ENCODE measurements around the gene NUDT13. TPM values are rescaled to one million over a fixed set of nuclear protein-coding genes. Genes with fewer than 3 reads are reported as not detected.

NUDT13 gene
- total and polyA plus RNA-seq, 9 of the 15 experiments (the other 6 are each of a cell fraction or from before 2014, with no cell fraction given): 4.7 to 11.1 (median 5.6) TPM

DNA sequence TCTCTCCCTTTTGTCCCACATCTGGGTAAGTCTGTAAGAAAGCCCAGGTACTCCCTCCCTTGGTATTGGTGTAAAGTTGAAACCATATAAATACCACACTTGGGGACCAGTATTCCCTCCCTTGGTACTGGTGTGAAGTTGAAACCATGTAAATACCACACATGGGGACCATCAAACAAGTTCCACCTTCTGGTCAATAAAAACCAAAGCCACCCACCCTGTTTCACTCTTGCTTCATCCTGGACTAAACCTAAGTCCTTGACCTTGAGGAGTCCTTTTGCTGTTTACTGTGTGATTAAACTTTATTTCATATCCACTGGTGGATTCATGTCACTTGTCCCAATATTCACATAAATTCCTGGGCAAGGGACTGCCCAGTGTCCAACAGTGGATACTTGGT lies 22.0 kb upstream of the NUDT13 start:
- CTCF ChIA-PET (ENCODE audit: low intra/inter-chr PET ratio): interaction anchor here (0.6 kb wide), 1 partner anchor 412 kb away, joined by 3 read pairs; no protein-coding TSS in a partner anchor
- FAIRE-seq (no peak), DNase-seq (ENCODE audit: extremely low read depth in 1 of 4, low spot score in 3 of 4) (no peak), ATAC-seq (no peak)
- POLR2A ChIA-PET: interaction anchor here (3.2 kb wide), 1 partner anchor 8 kb away, joined by 23 read pairs; the partner anchor contains the start of gene P4HA1
- Histone ChIP-seq H3K36me3 (ENCODE audit: control insufficient read depth, insufficient read depth, low read length) (peaks cover 16% of the 10 kb centered on the region; the same call in 1 of the 3 replicates), H3K27me3 (ENCODE audit: control insufficient read depth in 2 of 2, insufficient read depth in 2 of 2, low read length in 2 of 2) (no peaks in the 10 kb centered on the region), H3K4me3 (no peak overlapping the region), H3K9me3 (replicated peaks; ENCODE audit: control insufficient read depth, insufficient read depth, low read depth, low read length) (no peaks in the 10 kb centered on the region), H3K4me1 (replicated peaks in 1 of 2; ENCODE audit: control insufficient read depth in 2 of 2, insufficient read depth in 2 of 2, low read length in 2 of 2) (peaks cover 0 to 11% of the 10 kb centered on the region in 2 experiments; a peak in 3 of 5 replicates), H3K27ac (ENCODE audit: extremely low read depth, low read depth, low read length) (no peak overlapping the region), H4K20me1 (replicated peaks; ENCODE audit: control insufficient read depth, insufficient read depth, low read length) (peaks cover 21% of the 10 kb centered on the region), H2AFZ (ENCODE audit: low read depth, low read length) (no peak overlapping the region), H3K4me2 (ENCODE audit: insufficient read depth, low read length) (no peak overlapping the region), H3K79me2 (ENCODE audit: control insufficient read depth, insufficient read depth, low read length) (peaks cover 97% of the 10 kb centered on the region), H3K9ac (ENCODE audit: insufficient read depth in 1 of 2, low read depth in 2 of 2, low read length in 2 of 2) (no peak overlapping the region), H3K9me1 (ENCODE audit: control insufficient read depth, insufficient read depth, low read length) (no peaks in the 10 kb centered on the region)
- no TSS peak for BruUV-seq (replicated peaks)
- intact Hi-C loops (cut with micrococcal nuclease) (no loop called here), in situ Hi-C loops (cut with MboI) (no loop called here)
- TF ChIP-seq NBN (IDR thresholded peaks at IDR 0.05; ENCODE audit: low read depth) (no peak), SP1 (CRISPR knock-in tag; IDR thresholded peaks at IDR 0.05) (no peak), ESRRA (IDR thresholded peaks at IDR 0.05; ENCODE audit: borderline replicate concordance, low read depth) (peak; percentile 58; the same call in 1 of the 2 replicates)

DNA sequence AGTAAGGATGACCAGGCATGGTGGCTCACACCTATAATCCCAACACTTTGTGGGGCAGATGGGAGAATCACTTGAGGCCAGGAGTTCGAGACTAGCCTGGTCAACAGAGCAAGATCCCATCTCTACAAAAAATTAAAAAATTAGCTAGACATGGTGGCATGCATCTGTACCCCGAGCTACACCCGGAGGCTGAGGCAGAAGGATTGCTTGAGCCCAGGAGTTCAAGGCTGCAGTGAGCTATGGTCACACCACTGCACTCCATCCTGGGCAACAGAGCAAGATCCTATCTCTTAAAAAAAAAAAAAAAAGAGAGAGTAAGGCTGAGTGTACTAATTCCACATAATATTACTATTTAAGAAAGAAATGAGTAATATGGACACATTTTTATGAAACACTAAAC lies 17.4 kb upstream of the NUDT13 start:
- no TSS peak for BruUV-seq (replicated peaks)
- no peak for FAIRE-seq
- H3K9me3 ChIP-seq (replicated peaks; ENCODE audit: control insufficient read depth, insufficient read depth, low read depth, low read length): no peaks in the 10 kb centered on the region
- no peak for ATAC-seq
- in situ Hi-C loops (cut with MboI): no loop called here
- peak overlapping the region; percentile 24 for H3K4me2 ChIP-seq (ENCODE audit: insufficient read depth, low read length)
- H3K9me1 ChIP-seq (ENCODE audit: control insufficient read depth, insufficient read depth, low read length): no peaks in the 10 kb centered on the region
- H3K36me3 ChIP-seq (ENCODE audit: control insufficient read depth, insufficient read depth, low read length): peaks cover 16% of the 10 kb centered on the region; the same call in 2 of the 3 replicates
- peaks cover 10 to 12% of the 10 kb centered on the region in 2 experiments; a peak in 4 of 5 replicates for H3K4me1 ChIP-seq (replicated peaks in 1 of 2; ENCODE audit: control insufficient read depth in 2 of 2, insufficient read depth in 2 of 2, low read length in 2 of 2)
- H4K20me1 ChIP-seq (replicated peaks; ENCODE audit: control insufficient read depth, insufficient read depth, low read length): peaks cover 21% of the 10 kb centered on the region; the same call in 1 of the 2 replicates
- 93% methylated on average over 3 of the region's 3 CpGs for WGBS (ENCODE audit: insufficient coverage, low coverage, missing lambda C conversion rate)
- intact Hi-C loops (cut with micrococcal nuclease): no loop called here
- H3K79me2 ChIP-seq (ENCODE audit: control insufficient read depth, insufficient read depth, low read length): peaks cover 87% of the 10 kb centered on the region
- H2AFZ ChIP-seq (ENCODE audit: low read depth, low read length): no peak overlapping the region
- CTCF ChIA-PET (ENCODE audit: low intra/inter-chr PET ratio): no interaction called here
- no peak overlapping the region for H3K4me3 ChIP-seq
- no peak overlapping the region; a peak in 1 of 4 replicates for H3K9ac ChIP-seq (ENCODE audit: insufficient read depth in 1 of 2, low read depth in 2 of 2, low read length in 2 of 2)
- no peak overlapping the region for H3K27ac ChIP-seq (ENCODE audit: extremely low read depth, low read depth, low read length)
- POLR2A ChIA-PET: interaction anchor here (0.7 to 5.2 kb wide), 4 partner anchors 10 to 75 kb away, joined by 3 to 45 read pairs (median 4); partner anchors contain the start of genes ECD, FAM149B1 and NUDT13
- no peak for DNase-seq (ENCODE audit: extremely low read depth in 1 of 4, low spot score in 3 of 4)
- no peaks in the 10 kb centered on the region for H3K27me3 ChIP-seq (ENCODE audit: control insufficient read depth in 2 of 2, insufficient read depth in 2 of 2, low read length in 2 of 2)
- peak; percentile 66; the same call in 1 of the 2 replicates for TF ChIP-seq ADNP (tag; IDR thresholded peaks at IDR 0.05)
- TF ChIP-seq CBFB (CRISPR knock-in tag; IDR thresholded peaks at IDR 0.05): no peak
- no peak for TF ChIP-seq SAP30 (IDR thresholded peaks at IDR 0.05; ENCODE audit: borderline replicate concordance, insufficient read depth, low read depth, low read length, poor library complexity, severe bottlenecking)
- peak; percentile 45; the same call in 1 of the 2 replicates for TF ChIP-seq BCOR (IDR thresholded peaks at IDR 0.05)
- peak; percentile 72 for TF ChIP-seq ZNF384 (IDR thresholded peaks at IDR 0.05; ENCODE audit: low read depth, low read length)

Data from K562 (cell line).